NCI-H1694 (cell line): ENCODE results near the gene AGBL4.

ENCODE experiments used
- DNase-seq: peaks from one replicate; lab custom pipeline; 2025; lab: John Stamatoyannopoulos, UW

AGBL4 gene

GRCh38 chr1:49694251-49694827 lies 329.4 kb downstream of the AGBL4 start:
- no peak for DNase-seq

DNA sequence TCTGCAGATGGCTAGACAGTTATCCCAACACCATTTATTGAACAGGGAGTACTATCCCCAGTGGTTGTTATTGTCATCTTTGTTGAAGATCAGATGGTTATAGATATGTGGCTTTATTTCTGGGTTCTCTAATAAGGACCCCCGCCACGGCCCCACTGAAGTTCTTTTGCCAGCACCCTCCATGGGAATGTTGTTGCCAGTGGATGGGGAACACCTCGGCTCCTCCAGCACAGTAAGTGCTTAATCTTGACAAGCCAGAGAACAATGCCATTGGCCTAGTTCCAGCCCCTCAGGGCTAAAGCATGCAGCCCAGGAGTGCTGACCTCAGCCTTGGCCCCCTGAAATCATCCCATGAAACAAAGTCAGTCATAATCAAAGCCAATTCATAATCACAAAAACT lies 337.6 kb downstream of the AGBL4 start:
- DNase-seq, result no peak

- DNase-seq, result no peak
Measured at GRCh38 chr1:49677706-49678105, 346.0 kb downstream of the AGBL4 start.

DNA sequence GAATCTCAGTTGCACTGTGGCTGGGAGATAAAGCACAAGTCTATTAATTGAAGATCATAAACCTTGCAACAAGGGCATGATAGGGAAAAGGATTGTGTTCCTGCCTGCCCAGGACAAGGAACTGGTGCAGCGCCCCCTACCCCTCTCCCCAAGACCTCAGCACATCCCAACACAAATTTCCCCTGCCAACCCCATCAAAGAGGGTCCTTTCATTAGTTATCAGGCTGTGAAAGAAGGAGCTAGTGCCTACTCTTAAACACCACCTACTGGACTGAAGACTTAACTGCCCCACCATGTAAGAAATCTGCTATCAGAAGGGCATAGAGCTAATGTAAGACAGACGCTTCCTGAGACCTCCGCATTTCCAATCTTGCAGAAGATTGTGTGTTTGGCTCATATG lies 372.6 kb downstream of the AGBL4 start:
- DNase-seq, result no peak

GRCh38 chr1:49630156-49630555 lies 393.6 kb downstream of the AGBL4 start:
- no peak for DNase-seq

DNA sequence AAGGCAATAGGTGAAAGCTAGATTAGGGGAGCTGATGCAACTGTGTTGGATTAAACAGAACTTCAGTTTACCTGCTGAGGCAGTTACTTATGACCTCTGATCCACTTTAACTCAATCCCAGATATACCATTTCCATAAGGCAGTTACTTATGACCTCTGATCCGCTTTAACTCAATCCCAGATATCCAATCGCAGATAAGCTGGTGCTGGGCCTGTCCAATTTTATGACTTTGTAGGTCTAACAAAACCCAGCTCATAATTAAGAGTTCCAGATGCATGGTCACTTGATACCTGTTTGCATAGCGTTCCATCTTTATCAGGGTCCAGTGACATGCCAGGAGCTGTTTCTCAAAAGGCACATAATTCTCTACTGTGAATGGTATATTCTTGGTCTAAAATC lies 396.0 kb downstream of the AGBL4 start:
- DNase-seq, result no peak

GRCh38 chr1:49626472-49626871 lies 397.3 kb downstream of the AGBL4 start:
- DNase-seq, result no peak

GRCh38 chr1:49622877-49623276 lies 400.9 kb downstream of the AGBL4 start:
- no peak for DNase-seq

DNA sequence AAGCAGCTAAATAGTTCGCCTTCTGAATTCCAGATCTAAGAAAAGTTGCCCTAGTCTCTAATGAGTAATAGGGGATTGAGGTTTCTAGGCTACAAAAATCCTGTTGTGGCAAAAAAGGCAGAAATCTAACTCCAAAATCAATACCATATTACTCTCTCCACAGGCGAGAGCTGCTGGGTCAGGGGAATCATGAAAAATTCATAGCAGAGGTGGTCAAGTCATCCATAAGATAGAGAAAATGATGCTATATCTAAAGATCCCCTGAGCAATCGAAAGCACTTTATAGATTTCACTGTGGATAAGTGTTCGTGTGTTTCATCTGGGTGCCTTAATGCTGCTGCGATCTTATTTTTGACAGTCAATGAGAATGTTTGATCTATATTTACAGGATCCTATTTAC lies 417.7 kb downstream of the AGBL4 start:
- no peak for DNase-seq

DNA sequence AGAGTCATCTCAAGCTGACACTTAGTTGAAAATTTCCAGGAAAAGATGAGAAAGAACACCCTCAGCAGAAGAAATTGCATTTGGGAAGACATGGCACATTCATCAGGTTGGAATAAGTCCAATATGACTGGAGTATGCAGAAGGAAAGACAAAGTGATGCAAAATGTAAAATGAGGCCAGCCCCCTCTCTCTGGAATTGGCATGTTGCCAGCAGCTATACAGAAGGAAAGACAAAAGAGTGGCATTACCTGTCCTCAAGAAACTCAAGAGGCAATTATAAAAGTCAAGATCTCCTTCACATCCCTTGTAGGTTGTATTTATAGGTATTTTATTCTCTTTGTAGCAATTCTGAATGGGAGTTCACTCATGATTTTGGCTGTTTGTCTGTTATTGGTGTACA lies 426.3 kb downstream of the AGBL4 start:
- DNase-seq, result no peak

- DNase-seq, result no peak
Measured at GRCh38 chr1:49576327-49576901, 447.3 kb downstream of the AGBL4 start.

DNA sequence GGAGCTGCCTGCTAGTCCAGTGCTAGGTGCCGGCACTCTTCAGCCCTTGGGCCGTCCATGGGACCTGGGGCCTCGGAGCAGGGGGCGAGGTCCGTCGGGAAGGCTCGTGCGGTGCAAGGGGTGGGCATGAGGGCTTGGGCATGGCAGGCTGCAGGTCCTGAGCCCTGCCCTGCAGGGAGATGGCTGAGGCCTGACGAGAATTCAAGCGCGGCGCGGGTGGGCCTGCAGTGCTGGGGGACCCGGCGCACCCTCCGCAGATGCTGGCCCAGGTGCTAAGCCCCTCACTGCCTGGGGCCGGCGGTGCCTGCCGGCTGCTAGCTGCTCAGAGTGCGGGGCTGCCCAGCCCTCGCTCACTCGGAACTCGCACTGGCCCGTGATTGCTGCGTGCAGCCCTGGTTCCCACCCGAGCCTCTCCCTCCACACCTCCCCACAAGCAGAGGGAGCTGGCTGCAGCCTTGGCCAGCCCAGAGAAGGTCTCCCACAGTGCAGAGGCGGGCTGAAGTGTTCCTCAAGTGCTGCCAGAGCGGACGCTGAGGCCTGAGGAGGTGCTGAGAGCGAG lies 467.0 kb downstream of the AGBL4 start:
- no peak for DNase-seq

- no peak for DNase-seq
Measured at GRCh38 chr1:49552101-49552500, 471.7 kb downstream of the AGBL4 start.

DNA sequence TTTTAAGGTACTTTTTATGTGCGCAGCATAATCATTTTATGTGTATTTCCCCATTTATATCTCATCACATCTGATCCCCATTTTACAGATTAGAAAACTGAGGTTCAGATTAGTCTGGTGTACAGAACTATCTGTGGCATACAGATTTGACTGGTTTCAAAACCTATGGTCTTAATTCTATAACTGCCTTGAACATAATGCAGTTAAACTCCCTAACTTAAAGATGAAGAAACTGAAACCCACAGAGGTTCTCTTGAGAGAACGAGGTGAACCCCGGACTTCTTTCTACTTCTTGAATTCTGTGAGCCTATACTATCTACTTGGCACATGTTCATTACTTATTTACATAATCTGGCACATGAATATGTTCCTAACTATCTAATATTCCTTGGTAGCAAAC lies 479.1 kb downstream of the AGBL4 start:
- DNase-seq, result no peak

- DNase-seq, result no peak
Measured at GRCh38 chr1:49541096-49541752, 482.5 kb downstream of the AGBL4 start.

- DNase-seq, result no peak
Measured at GRCh38 chr1:49527606-49528305, 496.0 kb downstream of the AGBL4 start.

DNA sequence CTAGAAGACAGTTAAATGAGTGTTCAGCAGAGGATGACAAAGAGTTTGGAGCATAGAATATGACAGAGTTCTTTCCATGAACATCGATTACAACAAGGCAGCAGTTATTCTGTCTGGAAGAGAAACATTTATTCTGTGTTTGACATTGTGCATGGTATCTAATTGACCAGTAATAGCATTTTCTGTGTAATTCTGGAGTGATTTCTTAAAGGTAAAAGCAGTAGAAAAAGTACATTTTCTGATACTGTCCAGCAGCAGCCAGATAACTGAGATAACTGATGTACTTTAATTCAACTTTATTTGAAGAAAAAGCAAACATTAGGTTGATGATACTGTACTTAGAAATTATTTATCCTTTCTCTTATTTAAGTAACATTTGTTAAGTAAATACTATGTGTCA lies 497.1 kb downstream of the AGBL4 start:
- DNase-seq, result no peak

DNA sequence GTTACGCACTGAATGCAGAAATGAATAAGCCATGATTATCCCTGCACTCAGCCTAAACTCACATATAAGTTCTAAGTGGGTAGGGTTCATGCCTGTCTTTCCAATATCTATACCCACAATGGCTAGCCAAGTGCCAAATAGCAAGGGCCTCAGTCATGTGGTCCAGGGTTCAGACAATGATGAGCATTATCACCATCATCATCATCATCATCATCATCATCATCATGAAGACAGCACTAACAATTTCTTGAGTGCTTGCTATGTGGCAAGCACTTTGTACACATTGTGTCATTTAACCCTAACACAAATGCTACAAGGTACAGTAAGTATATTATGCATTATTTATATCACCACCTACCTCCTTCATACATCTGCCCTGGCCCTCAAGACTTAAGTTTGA lies 500.0 kb downstream of the AGBL4 start:
- no peak for DNase-seq

GRCh38 chr1:49466961-49467360 lies 556.8 kb downstream of the AGBL4 start:
- no peak for DNase-seq

DNA sequence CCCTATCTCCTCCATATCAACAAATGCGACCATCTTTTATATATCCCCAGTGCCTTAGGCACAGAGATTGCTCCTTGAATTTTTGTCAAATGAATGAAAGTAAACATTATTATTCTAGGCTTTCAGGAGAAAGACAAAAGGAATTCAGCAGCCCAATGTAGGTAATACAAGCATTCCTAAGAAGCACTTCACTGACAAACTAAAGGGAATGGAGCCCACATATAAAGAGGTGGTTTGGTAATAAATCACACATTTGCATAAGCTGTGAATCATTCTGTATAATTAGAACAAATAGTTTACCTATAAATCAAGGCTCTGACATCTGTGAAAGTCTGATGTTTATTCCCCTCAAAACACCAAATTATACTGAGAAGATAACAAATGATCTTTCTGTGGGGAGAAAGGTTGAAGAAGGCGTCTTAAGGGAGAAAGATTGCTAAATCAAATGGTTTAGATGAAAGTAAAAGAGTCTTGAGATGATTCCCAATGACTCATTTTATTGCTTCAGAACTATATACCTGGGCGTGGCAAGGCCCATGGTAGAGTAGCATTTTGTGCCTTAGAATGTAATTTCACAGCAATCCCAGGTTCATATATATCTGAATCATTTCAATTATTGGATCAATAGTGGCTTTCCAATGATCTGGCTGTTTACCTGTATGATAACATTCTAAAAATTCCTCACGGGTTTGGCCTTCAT lies 558.1 kb downstream of the AGBL4 start:
- no peak for DNase-seq

- DNase-seq, result no peak
Measured at GRCh38 chr1:49448200-49448599, 575.6 kb downstream of the AGBL4 start.

GRCh38 chr1:49436865-49437264 lies 586.9 kb downstream of the AGBL4 start:
- no peak for DNase-seq
